ENCODE data around the gene ABCC10.

DNA sequence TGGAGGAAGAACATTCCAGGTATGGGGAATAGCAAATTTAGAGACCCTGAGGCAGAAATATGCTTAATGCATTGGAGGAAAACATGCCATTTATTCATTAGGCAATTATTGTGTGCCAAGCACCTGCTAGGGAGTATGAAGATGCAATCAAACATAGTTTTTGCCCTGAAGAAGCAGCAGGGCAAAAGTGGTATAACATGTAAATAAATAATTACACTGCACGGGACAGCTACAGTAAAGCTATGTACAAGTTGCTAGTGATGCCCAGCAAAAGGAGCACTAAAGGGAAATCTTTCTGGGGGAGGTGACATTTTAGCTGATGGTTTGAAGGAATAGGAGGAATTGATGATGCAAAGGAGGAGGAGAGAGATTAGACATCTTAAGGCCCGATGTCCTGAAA, 49.4 kb downstream of the ABCC10 start:
- no peak for TF ChIP-seq POLR2A (IDR thresholded peaks at IDR 0.05)
- TF ChIP-seq, protein P1, sequence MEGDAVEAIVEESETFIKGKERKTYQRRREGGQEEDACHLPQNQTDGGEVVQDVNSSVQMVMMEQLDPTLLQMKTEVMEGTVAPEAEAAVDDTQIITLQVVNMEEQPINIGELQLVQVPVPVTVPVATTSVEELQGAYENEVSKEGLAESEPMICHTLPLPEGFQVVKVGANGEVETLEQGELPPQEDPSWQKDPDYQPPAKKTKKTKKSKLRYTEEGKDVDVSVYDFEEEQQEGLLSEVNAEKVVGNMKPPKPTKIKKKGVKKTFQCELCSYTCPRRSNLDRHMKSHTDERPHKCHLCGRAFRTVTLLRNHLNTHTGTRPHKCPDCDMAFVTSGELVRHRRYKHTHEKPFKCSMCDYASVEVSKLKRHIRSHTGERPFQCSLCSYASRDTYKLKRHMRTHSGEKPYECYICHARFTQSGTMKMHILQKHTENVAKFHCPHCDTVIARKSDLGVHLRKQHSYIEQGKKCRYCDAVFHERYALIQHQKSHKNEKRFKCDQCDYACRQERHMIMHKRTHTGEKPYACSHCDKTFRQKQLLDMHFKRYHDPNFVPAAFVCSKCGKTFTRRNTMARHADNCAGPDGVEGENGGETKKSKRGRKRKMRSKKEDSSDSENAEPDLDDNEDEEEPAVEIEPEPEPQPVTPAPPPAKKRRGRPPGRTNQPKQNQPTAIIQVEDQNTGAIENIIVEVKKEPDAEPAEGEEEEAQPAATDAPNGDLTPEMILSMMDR (IDR thresholded peaks at IDR 0.05): no peak

Data from ovary (tissue), 3 donors.